WERI-Rb-1 (cell line): ENCODE results near the gene MIPEP.
A peak's percentile ranks its signal among the peaks of the same experiment; 100 is the strongest.
"Not testable (repeated sequence)": the region's sequence is repeated elsewhere in the genome, so short reads cannot be mapped to it uniquely, and the experiment has no call there.

ENCODE experiments used
- DNase-seq: peaks from one replicate; pipeline ENCODE4 v3.0.0-alpha.2; 2020
- H3K27ac ChIP-seq: fragments of 250-450 bp; sonication (Bioruptor Pico); 2 replicates; pipeline ENCODE4 v1.5.1; 2020; ENCODE audit warnings: mild to moderate bottlenecking, moderate library complexity
- H3K27me3 ChIP-seq: fragments of 250-450 bp; sonication (Bioruptor Pico); 2 replicates; pipeline ENCODE4 v1.5.1; 2021; ENCODE audit warnings: mild to moderate bottlenecking, low read depth, moderate library complexity; ENCODE audit not compliant: insufficient read depth, severe bottlenecking
- H3K36me3 ChIP-seq: fragments of 250-450 bp; sonication (Bioruptor Pico); 2 replicates; pipeline ENCODE4 v1.5.1; 2020; ENCODE audit warnings: mild to moderate bottlenecking, moderate library complexity
- H3K4me3 ChIP-seq: 2 replicates; pipeline ENCODE4 v1.5.1; 2011; ENCODE audit warnings: low read depth, mild to moderate bottlenecking, control low read depth, low read length
- H3K9me3 ChIP-seq: fragments of 250-450 bp; sonication (Bioruptor Pico); 2 replicates; pipeline ENCODE4 v1.5.1; 2021; ENCODE audit warnings: mild to moderate bottlenecking, moderate library complexity; ENCODE audit not compliant: severe bottlenecking
- TF ChIP-seq, protein P1 (sequence below): IDR thresholded peaks from 2 replicates; pipeline ENCODE4 v1.5.1; 2011; ENCODE audit warnings: low read depth, mild to moderate bottlenecking, control low read depth, inconsistent platforms, low read length

The MIPEP gene

DNA sequence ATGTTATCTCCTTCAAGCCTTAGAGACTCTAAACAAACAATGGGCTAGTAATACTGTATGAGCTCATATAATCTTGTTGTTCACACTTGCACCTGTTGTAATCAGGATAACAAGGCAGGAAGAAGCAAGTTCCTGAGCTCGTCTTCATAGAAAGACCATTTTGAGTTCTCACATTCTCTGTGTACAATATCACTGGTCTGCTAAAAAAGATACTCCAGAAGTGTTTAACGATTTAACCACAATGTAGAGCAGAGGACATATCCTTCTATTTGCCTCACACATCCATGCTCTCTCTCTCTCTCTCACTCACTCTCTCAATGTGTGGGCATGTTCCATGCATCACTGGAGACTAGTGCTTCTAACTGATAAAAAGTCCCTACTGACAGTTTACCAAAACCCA, 122.9 kb downstream of the MIPEP start:
- Histone ChIP-seq H3K27ac (no peak overlapping the region), H3K9me3 (no peaks in the 10 kb centered on the region), H3K27me3 (no peaks in the 10 kb centered on the region), H3K36me3 (no peaks in the 10 kb centered on the region), H3K4me3 (no peak overlapping the region)
- no peak for DNase-seq
- TF ChIP-seq, protein P1, sequence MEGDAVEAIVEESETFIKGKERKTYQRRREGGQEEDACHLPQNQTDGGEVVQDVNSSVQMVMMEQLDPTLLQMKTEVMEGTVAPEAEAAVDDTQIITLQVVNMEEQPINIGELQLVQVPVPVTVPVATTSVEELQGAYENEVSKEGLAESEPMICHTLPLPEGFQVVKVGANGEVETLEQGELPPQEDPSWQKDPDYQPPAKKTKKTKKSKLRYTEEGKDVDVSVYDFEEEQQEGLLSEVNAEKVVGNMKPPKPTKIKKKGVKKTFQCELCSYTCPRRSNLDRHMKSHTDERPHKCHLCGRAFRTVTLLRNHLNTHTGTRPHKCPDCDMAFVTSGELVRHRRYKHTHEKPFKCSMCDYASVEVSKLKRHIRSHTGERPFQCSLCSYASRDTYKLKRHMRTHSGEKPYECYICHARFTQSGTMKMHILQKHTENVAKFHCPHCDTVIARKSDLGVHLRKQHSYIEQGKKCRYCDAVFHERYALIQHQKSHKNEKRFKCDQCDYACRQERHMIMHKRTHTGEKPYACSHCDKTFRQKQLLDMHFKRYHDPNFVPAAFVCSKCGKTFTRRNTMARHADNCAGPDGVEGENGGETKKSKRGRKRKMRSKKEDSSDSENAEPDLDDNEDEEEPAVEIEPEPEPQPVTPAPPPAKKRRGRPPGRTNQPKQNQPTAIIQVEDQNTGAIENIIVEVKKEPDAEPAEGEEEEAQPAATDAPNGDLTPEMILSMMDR, result no peak

DNA sequence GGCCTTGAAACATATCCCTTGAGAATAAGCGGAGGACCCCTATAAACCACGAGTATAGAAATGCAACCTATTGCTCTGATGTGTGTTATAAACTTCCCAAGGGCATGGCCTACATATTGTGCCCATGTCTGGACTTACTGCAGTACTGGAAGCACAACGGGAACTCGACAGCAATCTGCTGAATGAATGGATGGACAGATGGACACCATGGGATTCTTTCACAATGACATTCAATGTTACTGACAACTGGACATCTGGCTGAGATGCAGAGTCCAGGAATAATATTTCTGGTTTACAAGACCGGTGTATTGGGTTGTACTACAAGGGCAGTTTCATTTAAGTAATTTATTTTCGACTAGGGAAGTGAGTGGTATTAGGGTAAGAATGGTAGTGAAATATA, 123.7 kb downstream of the MIPEP start:
- no peak overlapping the region for H3K27ac ChIP-seq
- no peak overlapping the region for H3K4me3 ChIP-seq
- DNase-seq, result no peak
- no peaks in the 10 kb centered on the region for H3K36me3 ChIP-seq
- no peaks in the 10 kb centered on the region for H3K9me3 ChIP-seq
- TF ChIP-seq, protein P1, result no peak
- H3K27me3 ChIP-seq, result no peaks in the 10 kb centered on the region

DNA sequence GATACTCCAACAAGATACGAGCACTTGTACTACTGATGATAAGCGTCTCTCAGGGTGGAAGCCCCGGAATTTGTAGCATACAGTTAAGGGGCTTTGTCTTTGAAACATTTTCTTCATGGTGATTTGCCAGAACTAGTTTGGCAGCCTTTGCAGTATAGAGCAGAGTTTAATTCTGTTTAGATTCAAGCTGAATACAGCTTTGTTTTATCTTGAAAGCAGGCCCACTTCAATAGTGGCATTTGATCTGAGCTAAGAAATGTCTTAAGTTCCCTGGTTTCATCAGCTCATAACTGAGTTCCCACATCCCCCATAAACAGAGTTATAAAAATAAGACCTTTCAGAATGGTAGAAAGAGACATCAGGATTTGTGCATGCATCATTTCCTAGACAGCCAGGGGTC, 125.9 kb downstream of the MIPEP start:
- no peak for DNase-seq
- TF ChIP-seq, protein P1, result no peak
- Histone ChIP-seq H3K36me3 (no peaks in the 10 kb centered on the region), H3K4me3 (no peak overlapping the region), H3K27ac (no peak overlapping the region), H3K9me3 (no peaks in the 10 kb centered on the region), H3K27me3 (no peaks in the 10 kb centered on the region)

DNA sequence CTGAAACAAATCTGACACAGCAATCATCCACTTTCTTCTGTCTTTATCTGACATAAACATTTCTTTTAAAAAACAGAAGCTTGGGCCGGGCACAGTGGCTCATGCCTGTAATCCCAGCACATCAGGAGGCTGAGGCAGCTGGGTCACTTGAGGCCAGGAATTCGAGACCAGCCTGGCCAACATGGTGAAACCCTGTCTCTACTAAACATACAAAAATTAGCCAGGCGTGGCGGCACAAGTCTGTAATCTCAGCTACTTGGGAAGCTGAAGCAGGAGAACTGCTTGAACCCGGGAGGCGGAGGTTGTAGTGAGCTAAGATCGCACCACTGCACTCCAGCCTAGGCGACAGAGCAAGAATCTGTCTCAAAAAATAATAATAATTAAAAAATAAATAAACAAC, 127.4 kb downstream of the MIPEP start:
- not testable (repeated sequence) for H3K36me3 ChIP-seq, H3K9me3 ChIP-seq, H3K27me3 ChIP-seq, H3K4me3 ChIP-seq
- H3K27ac ChIP-seq, result peak overlapping the region; percentile 14; the same call in 1 of the 2 replicates
- DNase-seq, result peak; percentile 90

DNA sequence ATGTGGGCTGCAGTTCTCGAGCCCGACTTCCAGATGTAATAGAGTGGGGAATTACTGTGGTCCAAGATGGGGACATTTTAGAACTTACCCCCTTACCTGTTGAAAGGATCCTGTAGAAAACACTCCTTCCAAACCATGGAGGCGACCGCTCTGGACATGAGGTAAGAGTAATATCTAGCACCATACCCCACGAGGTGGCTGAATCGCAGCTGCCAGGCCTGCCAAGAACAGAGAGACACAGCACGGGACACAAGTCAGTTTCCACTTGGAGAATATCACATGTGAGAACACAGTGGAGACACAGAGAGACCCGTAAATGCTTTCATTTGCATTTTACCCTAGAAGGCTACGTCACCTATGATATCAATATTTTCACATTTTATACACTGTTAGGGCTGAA, 129.2 kb downstream of the MIPEP start:
- H3K27me3 ChIP-seq, result no peaks in the 10 kb centered on the region
- no peak overlapping the region for H3K27ac ChIP-seq
- no peak overlapping the region for H3K4me3 ChIP-seq
- no peaks in the 10 kb centered on the region for H3K36me3 ChIP-seq
- DNase-seq, result no peak
- no peaks in the 10 kb centered on the region for H3K9me3 ChIP-seq
- TF ChIP-seq, protein P1, result no peak

DNA sequence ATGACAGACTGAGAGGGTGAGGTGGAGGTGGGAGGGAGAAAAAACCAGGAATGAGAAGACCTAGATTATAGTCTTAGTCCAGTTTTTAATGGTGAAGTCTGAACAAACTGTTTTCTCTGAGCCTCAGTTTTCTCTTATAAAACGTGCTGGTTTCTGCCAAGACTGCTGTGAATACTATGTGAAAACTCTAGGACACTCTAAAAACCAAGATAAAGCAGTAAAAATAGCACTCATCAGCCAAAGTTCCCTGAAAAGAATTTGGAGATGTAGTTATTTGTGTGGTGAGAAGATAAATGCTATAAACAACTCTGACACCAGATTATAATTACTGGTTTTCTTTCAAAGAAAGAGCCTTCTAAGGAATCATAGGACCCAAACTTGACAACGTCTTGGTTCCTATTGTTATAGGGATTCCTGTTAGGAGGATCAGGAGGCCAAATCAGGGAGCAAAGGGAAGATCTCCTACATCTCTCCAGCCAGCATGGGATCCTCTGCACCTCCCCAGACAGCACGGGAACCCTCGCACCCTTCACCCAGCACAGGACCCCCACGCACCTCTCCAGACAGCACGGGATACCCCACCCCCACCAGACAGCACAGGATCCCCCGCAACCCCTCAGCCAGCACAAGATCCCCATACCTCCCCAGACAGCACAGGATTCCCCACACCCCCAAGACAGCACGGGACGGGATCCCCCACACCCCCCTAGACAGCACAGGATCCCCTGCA, 130.2 kb downstream of the MIPEP start:
- TF ChIP-seq, protein P1, result no peak
- no peak overlapping the region for H3K27ac ChIP-seq

More for the DNA sequence above, 130.2 kb downstream of the MIPEP start:
- Histone ChIP-seq H3K4me3 (no peak overlapping the region), H3K27me3 (no peaks in the 10 kb centered on the region), H3K36me3 (no peaks in the 10 kb centered on the region), H3K9me3 (no peaks in the 10 kb centered on the region)
- no peak for DNase-seq
